Thymus (tissue), 11 donors: Measurements from ENCODE around the gene S100A7A. TPM values are rescaled to one million over a fixed set of nuclear protein-coding genes. Genes with fewer than 3 reads are reported as not detected.

ENCODE experiments used
- DNase-seq, 9 donors: peaks; one replicate each; pipeline ENCODE4 v3.0.0-alpha.2; 2013; ENCODE audit warnings: low spot score in 9 of 9, low read depth in 6 of 9, missing footprints in 1 of 9
- H3K27ac ChIP-seq, 2 donors: one replicate each; pipeline ENCODE4 v1.5.1; 2013; ENCODE audit warnings: control low read depth in 1 of 2, low read depth in 1 of 2, low read length in 1 of 2, mild to moderate bottlenecking in 1 of 2, moderate library complexity in 1 of 2
- H3K27me3 ChIP-seq, 2 donors: one replicate each; pipeline ENCODE4 v1.5.1; 2013; ENCODE audit warnings: low read length in 1 of 2; ENCODE audit not compliant: control insufficient read depth in 2 of 2, insufficient read depth in 1 of 2
- H3K36me3 ChIP-seq, 2 donors: one replicate each; pipeline ENCODE4 v1.5.1; 2013; ENCODE audit warnings: low read length in 1 of 2, mild to moderate bottlenecking in 1 of 2, moderate library complexity in 1 of 2; ENCODE audit not compliant: control insufficient read depth in 2 of 2, insufficient read depth in 2 of 2
- H3K4me1 ChIP-seq, 2 donors: one replicate each; pipeline ENCODE4 v1.5.1; 2013; ENCODE audit warnings: low read length in 2 of 2; ENCODE audit not compliant: control insufficient read depth in 2 of 2, insufficient read depth in 2 of 2
- H3K4me3 ChIP-seq, 2 donors: one replicate each; pipeline ENCODE4 v1.5.1; 2013; ENCODE audit warnings: low read length in 2 of 2, control low read depth in 1 of 2, mild to moderate bottlenecking in 1 of 2
- H3K9me3 ChIP-seq, 2 donors: one replicate each; pipeline ENCODE4 v1.5.1; 2013; ENCODE audit warnings: low read length in 1 of 2, mild to moderate bottlenecking in 1 of 2; ENCODE audit not compliant: control insufficient read depth in 2 of 2, insufficient read depth in 1 of 2
- WGBS: extraction: QIAGEN DNeasy Blood & Tissue Kit; methylation state at CpG from one replicate; pipeline ENCODE4 v1.1.7; 2013; 5-methylcytosine and 5-hydroxymethylcytosine counted together
- polyA plus RNA-seq: library from polyadenylated mRNA; stranded (reverse); fragments of 200-250 nt; gene quantifications from one replicate; pipeline ENCODE4 v1.2.3, GENCODE V29; 2013
- total RNA-seq: library from RNA; stranded (reverse); fragments of 120-200 nt; gene quantifications from one replicate; pipeline ENCODE4 v1.2.4, GENCODE V29; 2013
- donor health status: healthy.

The S100A7A gene
- total and polyA plus RNA-seq, 2 donors = 0.30 TPM; not detected in 1

- H3K4me1 ChIP-seq = no peaks in the 10 kb centered on the region
- no peak overlapping the region for H3K27ac ChIP-seq
- no peaks in the 10 kb centered on the region for H3K27me3 ChIP-seq
- no peaks in the 10 kb centered on the region for H3K9me3 ChIP-seq
- 90% methylated on average over 7 of the region's 7 CpGs for WGBS
- H3K36me3 ChIP-seq = no peaks in the 10 kb centered on the region
- no peak overlapping the region for H3K4me3 ChIP-seq
- no peak for DNase-seq
These were observed 13.2 kb downstream of the S100A7A start for GRCh38 chr1:153429266-153430165.

- H3K27ac ChIP-seq = no peak overlapping the region
- H3K27me3 ChIP-seq = no peaks in the 10 kb centered on the region
- DNase-seq = no peak
- no peak overlapping the region for H3K4me3 ChIP-seq
- H3K4me1 ChIP-seq = no peaks in the 10 kb centered on the region
- no peaks in the 10 kb centered on the region for H3K9me3 ChIP-seq
- H3K36me3 ChIP-seq = no peaks in the 10 kb centered on the region
- WGBS = 93% methylated on average over 2 of the region's 2 CpGs
These were observed 13.8 kb downstream of the S100A7A start for GRCh38 chr1:153430166-153430553.

GRCh38 chr1:153430561-153430960, 14.2 kb downstream of the S100A7A start:
- Histone ChIP-seq H3K27me3 (no peaks in the 10 kb centered on the region), H3K4me1 (no peaks in the 10 kb centered on the region), H3K4me3 (no peak overlapping the region), H3K9me3 (no peaks in the 10 kb centered on the region), H3K36me3 (no peaks in the 10 kb centered on the region), H3K27ac (no peak overlapping the region)
- no peak for DNase-seq
- WGBS = 90% methylated on average over 3 of the region's 3 CpGs

- no peak overlapping the region for H3K4me3 ChIP-seq
- no peaks in the 10 kb centered on the region for H3K36me3 ChIP-seq
- H3K27ac ChIP-seq = no peak overlapping the region
- 92% methylated on average over 17 of the region's 17 CpGs for WGBS
- no peak for DNase-seq
- no peaks in the 10 kb centered on the region for H3K4me1 ChIP-seq
- no peaks in the 10 kb centered on the region for H3K27me3 ChIP-seq
- H3K9me3 ChIP-seq = no peaks in the 10 kb centered on the region
These were observed 14.7 kb downstream of the S100A7A start for GRCh38 chr1:153431002-153431401.

- no peaks in the 10 kb centered on the region for H3K27me3 ChIP-seq
- H3K27ac ChIP-seq = no peak overlapping the region
- no peaks in the 10 kb centered on the region for H3K9me3 ChIP-seq
- no peak for DNase-seq
- H3K4me1 ChIP-seq = no peaks in the 10 kb centered on the region
- 87% methylated on average over 3 of the region's 3 CpGs for WGBS
- H3K36me3 ChIP-seq = no peaks in the 10 kb centered on the region
- no peak overlapping the region for H3K4me3 ChIP-seq
These were observed 15.1 kb downstream of the S100A7A start for GRCh38 chr1:153431427-153431826.

- Histone ChIP-seq H3K9me3 (no peaks in the 10 kb centered on the region), H3K27me3 (no peaks in the 10 kb centered on the region), H3K4me1 (no peaks in the 10 kb centered on the region), H3K4me3 (no peak overlapping the region), H3K36me3 (no peaks in the 10 kb centered on the region), H3K27ac (no peak overlapping the region)
- WGBS = 81% methylated on average over 4 of the region's 4 CpGs
- DNase-seq = no peak
These were observed 15.6 kb downstream of the S100A7A start for GRCh38 chr1:153431928-153432327.

- H3K9me3 ChIP-seq = no peaks in the 10 kb centered on the region
- no peaks in the 10 kb centered on the region for H3K4me1 ChIP-seq
- 87% methylated on average over 9 of the region's 9 CpGs for WGBS
- H3K36me3 ChIP-seq = no peaks in the 10 kb centered on the region
- H3K27me3 ChIP-seq = no peaks in the 10 kb centered on the region
- H3K27ac ChIP-seq = no peak overlapping the region
- no peak for DNase-seq
- no peak overlapping the region for H3K4me3 ChIP-seq
These were observed 16.8 kb downstream of the S100A7A start for GRCh38 chr1:153432874-153433681.

- Histone ChIP-seq H3K27ac (no peak overlapping the region), H3K4me1 (no peaks in the 10 kb centered on the region), H3K36me3 (no peaks in the 10 kb centered on the region), H3K27me3 (no peaks in the 10 kb centered on the region), H3K9me3 (no peaks in the 10 kb centered on the region), H3K4me3 (no peak overlapping the region)
- WGBS = 91% methylated on average over 11 of the region's 11 CpGs
- DNase-seq = no peak
These were observed 18.6 kb downstream of the S100A7A start for GRCh38 chr1:153434746-153435455.

GRCh38 chr1:153437236-153437635, 20.9 kb downstream of the S100A7A start:
- DNase-seq = no peak
- Histone ChIP-seq H3K9me3 (no peaks in the 10 kb centered on the region), H3K27me3 (no peaks in the 10 kb centered on the region), H3K27ac (no peak overlapping the region), H3K36me3 (no peaks in the 10 kb centered on the region), H3K4me1 (no peaks in the 10 kb centered on the region), H3K4me3 (no peak overlapping the region)
- WGBS = 95% methylated on average over 4 of the region's 4 CpGs
